ENCODE data around the gene CD93. TPM values are rescaled to one million over a fixed set of nuclear protein-coding genes. Genes with fewer than 3 reads are reported as not detected.

CD93 gene
- total RNA-seq, 1 donor from 2014 or later: not detected

GRCh38 chr20:23132293-23132929, 46.3 kb upstream of the CD93 start:
- Mint-ChIP-seq H3K4me3 (no peak overlapping the region), H3K4me1 (peaks cover 3% of the 10 kb centered on the region), H3K9me3 (no peaks in the 10 kb centered on the region), H3K36me3 (no peaks in the 10 kb centered on the region), H3K27me3 (ENCODE audit: insufficient read depth, low read depth) (peaks cover 5% of the 10 kb centered on the region), H3K27ac (no peak overlapping the region)
- Histone ChIP-seq H3K27ac (no peak overlapping the region), H3K36me3 (no peaks in the 10 kb centered on the region), H2AFZ (replicated peaks) (no peak overlapping the region), H3F3A (ENCODE audit: low read depth) (no peaks in the 10 kb centered on the region), H4K20me1 (ENCODE audit: low read depth) (no peaks in the 10 kb centered on the region), H3K4me2 (no peak overlapping the region), H3K9me3 (ENCODE audit: low read depth) (no peaks in the 10 kb centered on the region), H3K27me3 (no peaks in the 10 kb centered on the region), H3K9ac (no peak overlapping the region), H3K79me2 (ENCODE audit: low read depth) (no peaks in the 10 kb centered on the region), H3K4me3 (no peak overlapping the region), H3K4me1 (peaks cover 4% of the 10 kb centered on the region)
- TF ChIP-seq EZH2phosphoT487 (IDR thresholded peaks at IDR 0.05) (no peak), EZH2 (IDR thresholded peaks at IDR 0.05) (no peak), CTCF (IDR thresholded peaks at IDR 0.05) (no peak)
- no peak for DNase-seq (ENCODE audit: low spot score)

- Mint-ChIP-seq H3K4me1 (peaks cover 6% of the 10 kb centered on the region), H3K27me3 (ENCODE audit: insufficient read depth, low read depth) (peaks cover 6% of the 10 kb centered on the region), H3K4me3 (no peak overlapping the region), H3K27ac (no peak overlapping the region), H3K9me3 (no peaks in the 10 kb centered on the region), H3K36me3 (no peaks in the 10 kb centered on the region)
- Histone ChIP-seq H3K9ac (no peak overlapping the region), H3K4me2 (no peak overlapping the region), H4K20me1 (ENCODE audit: low read depth) (no peaks in the 10 kb centered on the region), H3K4me1 (peaks cover 4% of the 10 kb centered on the region), H3F3A (ENCODE audit: low read depth) (no peaks in the 10 kb centered on the region), H2AFZ (replicated peaks) (no peak overlapping the region), H3K27me3 (no peaks in the 10 kb centered on the region), H3K27ac (no peak overlapping the region), H3K36me3 (no peaks in the 10 kb centered on the region), H3K9me3 (ENCODE audit: low read depth) (no peaks in the 10 kb centered on the region), H3K4me3 (no peak overlapping the region), H3K79me2 (ENCODE audit: low read depth) (no peaks in the 10 kb centered on the region)
- TF ChIP-seq EZH2phosphoT487 (IDR thresholded peaks at IDR 0.05) (no peak), EZH2 (IDR thresholded peaks at IDR 0.05) (no peak), CTCF (IDR thresholded peaks at IDR 0.05) (no peak)
- no peak for DNase-seq (ENCODE audit: low spot score)
Measured at GRCh38 chr20:23131766-23132165, 45.6 kb upstream of the CD93 start.

- DNase-seq (ENCODE audit: low spot score): no peak
- no peak overlapping the region for H3K4me2 ChIP-seq
- Mint-ChIP-seq H3K4me3 (no peak overlapping the region), H3K9me3 (no peaks in the 10 kb centered on the region), H3K4me1 (peaks cover 6% of the 10 kb centered on the region), H3K27ac (no peak overlapping the region), H3K27me3 (ENCODE audit: insufficient read depth, low read depth) (peaks cover 4% of the 10 kb centered on the region), H3K36me3 (no peaks in the 10 kb centered on the region)
- H3K27me3 ChIP-seq: no peaks in the 10 kb centered on the region
- no peak for TF ChIP-seq CTCF (IDR thresholded peaks at IDR 0.05)
- no peak for TF ChIP-seq EZH2phosphoT487 (IDR thresholded peaks at IDR 0.05)
- no peak for TF ChIP-seq EZH2 (IDR thresholded peaks at IDR 0.05)
- H3K9me3 ChIP-seq (ENCODE audit: low read depth): no peaks in the 10 kb centered on the region
- no peaks in the 10 kb centered on the region for H3K79me2 ChIP-seq (ENCODE audit: low read depth)
- no peak overlapping the region for H3K4me3 ChIP-seq
- no peak overlapping the region for H3K9ac ChIP-seq
- no peaks in the 10 kb centered on the region for H3F3A ChIP-seq (ENCODE audit: low read depth)
- no peaks in the 10 kb centered on the region for H4K20me1 ChIP-seq (ENCODE audit: low read depth)
- H3K36me3 ChIP-seq: no peaks in the 10 kb centered on the region
- peaks cover 4% of the 10 kb centered on the region for H3K4me1 ChIP-seq
- H2AFZ ChIP-seq (replicated peaks): no peak overlapping the region
- H3K27ac ChIP-seq: no peak overlapping the region
Measured at GRCh38 chr20:23130622-23131140, 44.6 kb upstream of the CD93 start.
